ENCODE data around the gene AP1M1.

AP1M1 gene

DNA sequence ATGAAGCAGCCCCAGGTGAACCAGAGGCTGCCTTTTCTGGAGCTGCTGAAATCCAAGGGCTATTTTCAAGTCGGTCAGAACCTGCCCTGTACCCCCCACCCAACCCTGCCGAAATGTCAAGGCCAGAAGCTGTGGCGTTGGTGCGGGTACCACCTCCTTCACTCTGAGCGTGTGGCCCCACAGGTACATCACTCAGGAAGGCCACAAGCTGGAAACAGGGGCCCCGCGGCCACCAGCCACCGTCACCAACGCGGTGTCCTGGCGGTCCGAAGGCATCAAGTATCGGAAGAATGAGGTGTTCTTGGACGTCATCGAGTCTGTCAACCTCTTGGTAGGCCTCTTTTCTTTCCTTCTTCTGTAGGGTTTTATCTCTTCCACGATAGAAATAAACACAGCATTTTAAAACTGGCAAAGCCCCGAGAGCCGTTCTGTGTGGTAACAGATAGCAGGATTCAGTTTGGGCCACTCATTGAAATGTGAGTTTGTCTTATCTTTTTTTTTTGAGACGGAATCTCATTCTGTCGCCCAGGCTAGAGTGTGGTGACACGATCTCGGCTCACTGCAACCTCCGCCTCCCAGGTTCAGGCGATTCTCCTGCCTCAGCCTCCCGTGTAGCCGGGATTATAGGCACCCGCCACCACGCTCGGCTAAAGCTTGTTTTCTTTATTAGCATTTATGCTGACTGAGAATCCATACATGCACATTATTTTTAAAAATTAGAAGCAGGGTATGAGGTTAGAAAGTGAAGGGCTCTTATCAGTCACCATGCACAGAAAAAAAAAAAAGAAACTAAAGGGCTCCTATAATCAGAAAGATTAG is 11.3 kb downstream of the AP1M1 start:
- DNase-seq: no peak

DNA sequence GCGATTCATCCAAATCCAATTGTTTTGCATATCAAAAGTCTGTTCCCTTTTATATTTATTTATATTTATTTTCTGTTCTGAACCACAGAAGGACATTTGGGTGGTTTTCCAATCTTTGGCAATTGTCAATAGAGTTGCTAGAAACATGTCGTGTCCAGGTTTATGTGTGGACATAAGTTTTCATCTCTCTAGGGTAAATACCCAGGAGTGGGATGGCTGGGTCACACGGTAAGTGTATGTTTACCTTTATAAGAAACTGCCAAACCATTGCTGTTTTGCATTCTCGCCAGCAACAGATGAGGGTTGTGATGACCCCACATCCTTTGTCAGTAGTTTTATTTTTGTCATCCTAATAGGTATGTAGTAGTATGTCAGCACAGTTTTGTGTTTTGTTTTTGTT is 12.5 kb downstream of the AP1M1 start:
- DNase-seq: no peak

DNA sequence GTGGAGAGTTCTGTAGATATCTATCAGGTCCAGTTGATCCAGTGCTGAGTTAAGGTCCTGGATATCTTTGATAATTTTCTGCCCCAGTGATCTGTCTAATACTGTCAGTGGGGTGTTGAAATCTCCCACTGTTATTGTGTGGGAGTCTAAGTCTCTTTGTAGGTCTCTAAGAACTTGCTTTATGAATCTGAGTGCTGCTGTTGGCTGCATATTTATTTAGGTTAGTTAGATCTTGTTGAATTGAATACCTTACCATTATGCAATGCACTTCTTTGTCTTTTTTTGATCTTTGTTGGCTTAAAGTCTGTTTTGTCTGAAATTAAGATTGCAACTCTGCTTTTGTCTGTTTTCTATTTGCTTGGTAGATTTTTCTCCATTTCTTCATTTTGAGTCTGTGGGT is 15.4 kb downstream of the AP1M1 start:
- DNase-seq: no peak

DNA sequence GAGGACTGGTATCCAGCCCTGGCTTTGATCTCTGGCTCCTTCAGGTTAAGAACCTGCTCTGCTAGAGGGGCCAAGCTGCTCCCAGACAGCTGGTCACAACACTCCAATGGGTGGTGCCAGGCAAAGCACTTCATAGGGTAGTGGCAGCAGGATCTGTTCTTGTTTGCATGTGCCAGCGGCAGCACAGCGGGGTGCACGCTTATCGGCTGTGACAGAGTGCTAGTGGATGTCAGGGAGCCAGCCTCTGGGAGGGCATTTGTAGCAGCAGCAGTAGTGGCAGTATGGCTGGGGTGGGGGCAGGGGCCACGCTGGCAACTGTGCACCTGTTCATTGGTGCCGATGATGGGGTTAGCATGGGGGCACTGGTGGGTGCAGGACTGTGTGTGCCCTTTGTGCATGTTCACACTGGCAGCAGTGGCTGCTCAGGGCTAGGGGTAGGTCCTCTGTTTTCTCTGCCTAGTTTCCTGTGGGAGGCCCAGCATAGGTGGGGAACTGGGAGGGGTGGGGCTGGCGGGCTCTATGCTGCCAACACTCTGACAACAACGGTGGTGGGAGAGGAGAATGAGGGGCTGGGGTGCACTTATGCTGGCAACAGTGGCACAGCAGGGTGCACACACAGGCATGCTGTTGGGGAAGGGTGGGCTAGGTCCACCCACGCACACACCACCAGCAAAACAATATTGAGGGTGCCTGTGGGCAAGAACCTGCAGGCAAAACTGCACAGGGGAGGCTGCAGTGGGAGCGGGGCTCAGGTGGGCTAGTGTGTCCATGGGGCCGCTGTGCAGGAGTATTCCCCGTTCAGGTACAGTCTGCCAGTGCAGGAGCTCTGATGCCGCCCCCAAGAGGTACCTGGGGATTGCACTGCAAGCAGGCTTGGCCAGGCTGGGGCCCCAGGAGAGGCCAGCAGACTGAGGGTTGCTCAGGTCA is 19.3 kb downstream of the AP1M1 start:
- DNase-seq: peak in 2 of 3 experiments; percentile 57 to 79

DNA sequence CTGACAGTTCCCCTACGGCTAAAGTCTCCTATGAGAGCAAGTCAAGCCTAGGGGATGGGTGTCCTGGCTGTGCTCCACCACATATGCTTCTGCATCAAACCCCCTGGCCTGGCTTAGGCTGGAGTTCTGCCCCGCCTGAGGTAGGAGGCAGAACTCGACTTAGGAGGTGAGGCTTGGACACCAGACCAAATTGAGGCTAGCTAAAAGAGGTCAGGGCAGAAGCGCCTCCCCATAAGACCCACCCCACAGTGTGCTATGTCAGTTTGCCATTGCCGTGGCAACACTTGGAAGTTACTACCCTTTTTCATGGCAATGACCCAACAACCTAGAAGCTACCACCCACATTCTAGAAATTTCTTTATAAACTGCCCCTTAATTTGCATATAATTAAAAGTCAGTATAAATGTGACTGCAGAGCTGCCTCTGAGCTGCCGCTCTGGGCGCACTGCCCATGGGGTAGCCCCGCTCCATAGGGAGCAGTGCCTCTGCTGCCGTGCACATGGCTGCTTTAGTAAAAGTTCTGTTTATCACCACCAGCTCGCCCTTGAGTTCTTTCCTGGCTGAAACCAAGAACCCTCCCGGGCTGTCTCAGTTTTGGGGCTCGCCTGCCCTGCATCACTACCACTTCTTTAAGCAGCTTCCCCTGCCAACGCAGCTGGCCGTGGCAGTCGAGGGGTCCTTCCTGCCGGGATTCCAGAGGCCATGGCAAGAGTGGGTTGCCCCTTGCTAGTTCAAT is 20.2 kb downstream of the AP1M1 start:
- DNase-seq: no peak

DNA sequence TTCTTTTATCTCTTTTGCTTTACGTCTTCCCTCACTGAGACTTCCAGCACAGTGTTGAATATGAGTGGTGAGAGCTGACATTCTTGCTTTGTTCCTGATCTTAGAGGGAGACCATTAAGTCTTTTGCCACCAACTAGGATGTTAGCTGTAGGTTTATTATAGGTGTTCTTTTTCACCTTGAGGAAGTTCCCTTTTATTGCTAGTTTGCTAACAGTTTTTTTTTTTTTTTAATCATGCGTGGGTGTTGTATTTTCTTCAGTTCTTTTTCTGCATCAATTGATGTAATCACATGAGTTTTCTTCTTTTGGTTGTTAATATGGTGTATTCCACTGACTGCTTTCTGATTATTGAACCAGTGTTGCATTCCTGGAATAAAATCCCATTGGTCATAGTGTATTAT is 21.1 kb downstream of the AP1M1 start:
- no peak for DNase-seq

DNA sequence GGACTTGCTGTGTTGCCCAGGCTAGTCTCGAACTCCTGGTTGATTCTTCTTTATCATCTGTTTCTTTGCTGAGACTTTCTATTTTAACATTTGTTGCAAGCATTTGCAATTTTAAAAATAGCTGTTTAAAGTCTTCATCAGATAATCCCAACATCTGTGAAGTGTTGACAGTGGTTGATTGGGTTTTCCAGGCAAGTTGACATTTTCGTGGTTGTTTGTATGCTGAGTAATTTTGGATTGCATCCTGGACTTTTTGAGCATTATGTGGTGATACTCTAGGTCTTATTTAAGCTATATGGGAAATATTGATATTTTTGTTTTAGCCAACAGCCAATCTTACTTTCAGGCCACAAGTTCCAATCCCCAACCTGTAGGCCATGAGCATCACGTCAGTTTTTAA is 25.1 kb downstream of the AP1M1 start:
- no peak for DNase-seq

DNA sequence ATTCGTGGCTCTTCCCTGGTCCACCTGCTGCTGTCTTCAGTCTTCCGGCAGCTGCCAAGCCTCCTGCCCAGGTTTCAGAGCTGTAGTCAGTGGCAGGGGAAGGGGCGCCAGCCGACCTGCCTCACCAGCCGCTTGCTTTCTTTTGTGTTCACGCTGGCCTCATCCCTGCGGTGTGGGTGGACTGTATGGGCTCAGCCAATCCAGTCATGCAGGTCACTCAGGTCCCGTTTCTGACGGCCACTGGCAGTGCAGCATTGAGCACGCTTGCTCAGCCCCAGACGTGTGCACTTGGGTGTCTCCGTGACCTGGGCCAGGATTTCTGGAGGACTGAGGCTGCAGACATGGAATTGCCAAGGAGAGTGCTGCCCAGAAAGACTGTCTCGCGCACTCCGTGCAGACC is 26.0 kb downstream of the AP1M1 start:
- no peak for DNase-seq

DNA sequence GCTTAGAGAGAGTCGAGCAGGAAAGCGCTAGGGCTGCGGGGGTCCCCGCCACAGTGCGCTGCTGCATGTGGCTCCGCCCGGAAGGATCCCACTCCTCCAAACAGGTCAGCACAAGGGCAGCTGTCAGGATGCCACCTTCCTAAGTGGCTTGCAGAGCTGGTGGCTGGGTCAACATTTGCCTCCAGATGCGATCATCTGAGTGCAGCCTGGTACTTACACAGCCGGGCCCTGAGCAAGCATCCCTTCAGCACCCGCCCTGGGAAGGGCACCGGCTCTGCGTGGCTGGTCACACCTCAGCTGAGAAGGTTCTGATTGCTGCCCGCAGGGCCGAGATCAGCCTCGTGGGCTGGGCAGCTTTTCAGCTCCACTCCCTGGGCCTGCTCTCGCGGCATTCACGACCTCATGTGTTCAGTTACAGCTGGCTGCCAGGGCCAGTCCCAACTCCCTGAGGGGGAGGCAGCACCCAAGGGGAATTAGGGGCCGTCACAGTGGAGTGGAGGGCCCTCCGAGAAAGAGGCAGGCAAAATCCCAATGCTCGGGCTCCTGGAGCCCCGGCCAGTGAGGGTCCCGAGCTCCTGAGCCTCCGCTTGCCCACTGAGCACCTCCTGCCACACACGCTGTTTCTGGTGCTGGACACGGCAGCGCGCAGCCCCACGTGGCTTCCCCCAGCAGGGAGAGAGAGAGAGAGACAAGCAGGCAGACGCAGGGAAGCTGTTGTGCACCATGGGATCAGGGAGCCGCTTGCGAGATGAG is 26.8 kb downstream of the AP1M1 start:
- DNase-seq: no peak

DNA sequence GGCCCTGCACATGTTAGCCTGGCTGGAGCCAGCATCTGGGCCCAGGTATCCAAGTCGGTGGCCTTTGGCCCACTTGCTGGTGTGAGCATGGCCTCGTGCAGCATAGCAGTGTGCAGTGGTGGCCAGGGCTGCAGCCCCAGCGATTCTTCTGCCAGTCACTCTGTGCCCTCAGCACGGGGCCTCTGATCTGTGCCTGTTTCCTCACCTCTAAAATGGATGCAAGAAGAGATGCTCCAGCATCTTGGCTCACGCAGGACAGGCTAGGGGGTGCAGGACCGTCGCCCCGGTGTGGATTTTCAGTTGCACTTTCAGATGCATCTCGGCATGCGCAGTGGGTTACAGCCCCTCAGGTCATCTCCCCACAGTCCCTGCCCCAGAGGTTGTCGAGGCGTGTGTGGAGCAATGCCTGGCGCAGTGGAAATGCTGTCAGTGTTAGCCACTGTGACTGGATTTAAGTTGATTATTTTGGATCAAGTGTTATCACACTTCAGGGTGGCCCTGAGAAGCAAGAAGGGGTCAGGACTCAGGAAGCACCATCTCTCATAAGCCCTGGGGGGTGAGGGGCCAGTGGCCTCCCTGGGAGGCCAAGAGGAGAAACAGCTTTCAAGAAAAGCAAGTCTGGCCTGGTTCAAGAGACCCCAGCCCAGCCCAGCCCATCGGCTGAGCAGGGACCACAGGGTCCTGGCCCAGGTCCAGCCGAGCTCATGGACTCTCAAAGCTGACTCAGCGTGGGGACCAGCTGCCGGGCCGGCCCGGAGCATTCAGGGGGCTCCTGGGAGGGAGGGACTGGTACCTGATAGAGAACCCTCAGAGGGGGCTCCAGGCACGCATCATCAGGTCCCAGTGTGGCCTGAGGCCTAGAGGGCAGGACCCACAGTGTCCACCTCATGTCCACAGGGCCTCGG is 27.8 kb downstream of the AP1M1 start:
- no peak for DNase-seq

DNA sequence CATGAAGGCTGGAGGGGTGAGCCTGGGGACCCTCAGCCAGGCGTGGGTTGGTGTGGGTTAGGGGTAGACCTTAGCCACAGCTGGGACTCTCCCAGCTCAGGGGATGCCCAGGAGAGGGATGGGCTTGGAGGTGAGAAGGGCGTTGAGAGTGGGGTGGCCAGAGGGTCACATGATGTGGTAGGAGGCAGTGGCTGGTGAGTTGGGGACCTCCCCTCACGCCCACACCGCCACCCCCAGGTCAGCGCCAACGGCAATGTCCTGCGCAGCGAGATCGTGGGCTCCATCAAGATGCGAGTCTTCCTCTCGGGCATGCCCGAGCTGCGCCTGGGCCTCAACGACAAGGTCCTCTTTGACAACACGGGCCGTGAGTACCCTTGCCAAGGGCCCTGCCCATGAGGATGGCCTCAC is 28.5 kb downstream of the AP1M1 start:
- no peak for DNase-seq

DNA sequence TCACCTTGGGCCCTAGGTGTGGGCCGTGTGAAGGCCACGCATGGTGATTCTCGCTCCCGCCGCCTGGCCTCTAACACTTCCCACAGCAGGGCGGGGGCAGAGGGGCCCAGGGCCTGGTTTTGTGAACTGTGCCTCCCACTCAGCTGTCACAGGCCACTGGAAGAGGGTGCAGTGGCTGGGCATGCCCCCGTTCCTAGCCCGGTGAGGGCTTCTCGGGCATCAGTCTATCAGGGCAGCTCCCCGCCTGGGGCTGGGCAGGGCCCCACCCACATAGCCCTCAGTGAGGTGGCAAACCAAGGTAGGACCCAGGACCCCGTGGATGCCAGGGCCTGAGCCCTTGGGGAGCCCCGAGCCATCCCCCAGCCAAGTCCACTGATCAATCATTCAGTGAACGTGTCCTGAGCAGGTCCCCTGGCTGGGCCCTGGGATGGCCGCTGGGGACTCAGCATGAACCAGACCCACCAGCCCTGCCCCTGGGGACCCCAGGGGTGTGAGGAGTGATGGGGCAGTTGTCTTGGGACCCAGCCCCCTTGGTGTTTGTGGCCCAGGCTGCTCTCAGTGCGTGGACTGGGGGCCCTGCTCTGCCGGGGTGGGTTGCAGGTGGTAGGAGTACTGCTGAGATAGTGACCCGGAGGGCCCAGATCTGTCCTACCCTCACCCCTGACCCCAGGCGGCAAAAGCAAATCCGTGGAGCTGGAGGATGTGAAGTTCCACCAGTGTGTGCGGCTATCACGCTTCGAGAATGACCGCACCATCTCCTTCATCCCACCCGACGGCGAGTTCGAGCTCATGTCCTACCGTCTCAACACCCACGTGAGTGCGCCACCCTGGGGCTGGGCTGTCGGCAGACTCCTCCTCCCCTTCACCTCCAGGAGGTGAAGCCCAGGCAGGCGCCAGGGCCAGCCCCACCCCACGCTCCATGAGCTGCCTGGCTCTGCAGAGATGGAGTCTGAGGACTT is 29.4 kb downstream of the AP1M1 start:
- DNase-seq: no peak

DNA sequence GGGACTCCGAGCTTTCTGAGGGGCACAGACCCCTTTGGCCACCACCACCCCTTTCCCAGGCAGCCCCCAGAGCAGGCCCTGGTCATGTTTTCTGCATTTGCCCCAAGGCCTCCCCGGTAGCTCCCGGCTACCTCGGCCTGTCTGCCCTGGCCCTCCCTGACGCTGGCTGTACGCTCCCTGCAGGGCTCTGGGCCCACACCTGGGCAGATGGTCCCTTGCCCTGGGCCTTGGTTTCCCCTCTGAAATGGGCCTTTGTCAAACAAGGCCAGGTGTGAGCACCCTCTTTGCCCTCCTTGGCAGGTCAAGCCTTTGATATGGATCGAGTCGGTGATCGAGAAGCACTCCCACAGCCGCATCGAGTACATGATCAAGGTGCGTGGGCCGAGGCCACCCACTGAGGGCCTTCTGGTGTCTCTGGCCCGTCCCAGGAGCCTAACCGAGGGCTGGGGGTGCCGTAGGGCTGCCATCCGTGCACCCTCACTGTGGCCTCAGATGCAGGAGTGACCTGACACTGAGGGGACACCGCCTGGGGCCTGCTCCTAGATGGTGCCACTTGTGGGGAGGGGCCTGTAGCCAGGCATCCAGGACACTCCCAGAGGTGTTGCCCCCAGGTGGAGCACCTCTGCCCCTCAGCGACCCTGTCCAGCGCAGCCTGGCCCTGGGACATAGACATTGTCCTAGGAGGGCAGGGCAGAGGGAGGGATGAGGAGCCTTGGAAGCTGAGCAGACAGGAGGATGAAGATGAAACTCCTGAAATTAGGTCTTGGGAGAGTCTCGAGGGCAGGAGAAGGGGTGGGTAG is 30.3 kb downstream of the AP1M1 start:
- no peak for DNase-seq

DNA sequence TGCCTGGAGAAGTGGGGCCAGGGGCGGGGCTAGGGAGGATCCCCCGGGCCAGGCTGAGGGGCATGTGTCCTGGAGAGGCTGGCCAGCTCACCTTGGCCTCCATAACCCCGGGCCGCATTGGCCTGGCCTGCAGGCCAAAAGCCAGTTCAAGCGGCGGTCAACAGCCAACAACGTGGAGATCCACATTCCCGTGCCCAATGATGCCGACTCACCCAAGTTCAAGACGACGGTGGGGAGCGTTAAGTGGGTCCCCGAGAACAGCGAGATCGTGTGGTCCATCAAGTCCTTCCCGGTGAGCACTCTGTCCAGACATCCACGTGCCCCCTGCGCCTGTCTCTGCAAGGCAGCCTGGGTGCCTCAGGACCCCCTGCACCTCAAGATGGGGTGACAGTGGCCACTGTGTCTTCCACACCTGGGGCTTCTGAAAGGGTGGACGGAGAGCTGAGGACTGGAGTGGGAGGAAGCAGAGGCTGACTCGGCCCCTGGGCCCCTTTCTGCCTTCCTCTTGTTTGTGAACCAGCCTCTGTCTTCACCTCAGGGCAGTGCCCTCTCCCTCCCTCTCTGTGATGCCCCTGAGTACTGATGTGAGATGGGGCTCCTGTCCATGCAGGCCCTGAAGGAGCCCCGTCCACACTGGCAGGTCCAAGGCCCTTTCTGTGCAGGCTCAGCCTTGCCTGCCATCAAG is 31.1 kb downstream of the AP1M1 start:
- no peak for DNase-seq

DNA sequence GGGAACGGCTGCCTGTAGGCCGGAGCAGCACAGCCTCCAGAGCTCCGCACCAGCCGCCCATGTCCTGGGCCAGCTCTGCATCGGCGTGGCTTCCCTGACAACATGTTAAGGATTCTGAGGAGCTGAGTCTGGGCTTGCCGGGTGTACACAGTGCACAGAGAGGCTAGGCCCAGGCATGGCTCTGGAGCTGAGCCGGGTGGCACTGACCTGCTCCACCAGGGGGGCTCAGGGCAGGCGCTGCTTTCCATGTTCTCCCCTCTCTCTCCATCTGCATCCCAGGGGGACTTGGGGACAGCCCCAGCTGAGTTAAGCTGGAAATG is 31.6 kb downstream of the AP1M1 start:
- DNase-seq: no peak

DNA sequence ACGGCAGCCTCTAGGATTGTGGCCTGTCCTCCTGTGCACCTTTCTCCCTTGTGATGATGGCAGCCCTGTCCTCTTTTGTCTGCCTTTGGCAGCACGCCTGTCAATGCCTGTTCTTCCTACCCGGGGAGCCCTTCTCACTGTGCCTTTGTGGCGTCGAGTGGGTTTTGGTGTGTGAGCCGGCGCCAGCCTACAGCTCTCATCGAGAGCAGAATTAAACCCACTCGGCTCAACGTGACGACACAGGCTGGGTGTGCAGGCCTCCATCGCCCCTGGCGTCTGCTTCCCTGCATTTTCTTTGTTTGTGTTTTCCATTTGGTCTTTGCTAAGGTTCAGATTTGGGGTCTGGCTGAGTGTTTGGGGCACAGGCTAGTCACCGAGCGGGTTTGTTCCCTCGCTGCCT is 34.4 kb downstream of the AP1M1 start:
- no peak for DNase-seq

DNA sequence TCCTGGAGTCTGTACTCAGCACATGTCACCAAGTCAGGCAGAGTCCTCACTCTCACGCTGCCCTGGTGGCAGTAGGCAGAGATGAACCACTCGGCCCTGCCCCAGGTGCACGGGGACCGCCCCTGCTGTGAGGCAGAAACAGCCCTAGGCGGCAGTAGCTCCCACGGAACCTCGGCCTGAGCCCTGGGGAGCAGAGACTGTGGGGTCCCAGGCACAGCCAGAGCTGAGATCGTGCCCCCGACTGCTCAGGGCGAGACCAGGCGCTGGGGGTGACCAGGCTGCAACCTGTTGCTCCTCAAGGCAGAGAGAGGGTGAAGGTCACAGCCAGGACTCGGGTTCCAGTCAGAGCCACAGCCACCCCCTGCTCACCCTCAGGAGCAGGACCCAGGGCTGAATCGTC is 34.9 kb downstream of the AP1M1 start:
- no peak for DNase-seq

DNA sequence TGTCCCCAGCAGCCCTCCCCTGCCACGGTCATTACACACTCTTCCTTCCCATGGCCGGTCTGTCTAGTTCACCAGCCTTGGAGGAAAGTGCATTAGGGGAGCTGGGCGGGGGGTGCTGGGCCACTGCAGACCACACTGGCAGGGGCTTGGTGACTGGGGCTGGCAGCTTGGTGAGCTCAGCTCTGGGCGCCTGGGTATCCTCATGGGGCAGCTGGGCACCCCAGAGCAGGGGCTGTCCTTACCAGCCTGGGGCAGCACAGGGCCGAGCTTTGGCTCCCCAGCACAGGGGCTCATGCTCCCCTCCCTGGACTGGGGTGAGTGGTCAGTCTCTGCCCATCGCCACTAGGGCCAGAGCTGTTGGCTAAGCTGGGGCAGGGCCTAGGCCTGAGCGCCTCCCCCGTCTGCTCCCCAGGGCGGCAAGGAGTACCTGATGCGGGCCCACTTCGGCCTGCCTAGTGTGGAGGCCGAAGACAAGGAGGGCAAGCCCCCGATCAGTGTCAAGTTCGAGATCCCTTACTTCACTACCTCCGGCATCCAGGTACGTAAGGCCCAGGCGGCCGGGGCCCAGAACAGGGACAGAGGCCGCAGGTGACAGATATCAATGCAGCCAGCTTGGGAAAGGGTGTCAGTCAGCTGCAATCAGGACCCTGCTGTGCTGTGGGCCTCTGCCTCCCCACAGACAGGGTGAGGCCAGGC is 35.5 kb downstream of the AP1M1 start:
- no peak for DNase-seq
